Thyroid gland (tissue), 4 donors: ENCODE results near the gene IGLON5.

Source experiments
- POLR2A ChIP-seq, 2 donors: fragments of 450-650 bp; IDR thresholded peaks; one replicate each; pipeline ENCODE4 v1.6.1; 2017; ENCODE audit warnings: antibody characterized with exemption in 2 of 2, mild to moderate bottlenecking in 2 of 2, moderate library complexity in 1 of 2
- TF ChIP-seq, protein P1 (sequence below), 6 experiments: fragments of 200-600 bp in 3 of 6; fragments of 450-650 bp in 3 of 6; sonication (generic) in 3 of 6; IDR thresholded peaks; one replicate each; pipeline ENCODE4 v1.5.1; 2016 to 2019; ENCODE audit warnings: antibody characterized with exemption in 6 of 6, mild to moderate bottlenecking in 2 of 6, inconsistent platforms in 1 of 6, moderate library complexity in 1 of 6

DNA sequence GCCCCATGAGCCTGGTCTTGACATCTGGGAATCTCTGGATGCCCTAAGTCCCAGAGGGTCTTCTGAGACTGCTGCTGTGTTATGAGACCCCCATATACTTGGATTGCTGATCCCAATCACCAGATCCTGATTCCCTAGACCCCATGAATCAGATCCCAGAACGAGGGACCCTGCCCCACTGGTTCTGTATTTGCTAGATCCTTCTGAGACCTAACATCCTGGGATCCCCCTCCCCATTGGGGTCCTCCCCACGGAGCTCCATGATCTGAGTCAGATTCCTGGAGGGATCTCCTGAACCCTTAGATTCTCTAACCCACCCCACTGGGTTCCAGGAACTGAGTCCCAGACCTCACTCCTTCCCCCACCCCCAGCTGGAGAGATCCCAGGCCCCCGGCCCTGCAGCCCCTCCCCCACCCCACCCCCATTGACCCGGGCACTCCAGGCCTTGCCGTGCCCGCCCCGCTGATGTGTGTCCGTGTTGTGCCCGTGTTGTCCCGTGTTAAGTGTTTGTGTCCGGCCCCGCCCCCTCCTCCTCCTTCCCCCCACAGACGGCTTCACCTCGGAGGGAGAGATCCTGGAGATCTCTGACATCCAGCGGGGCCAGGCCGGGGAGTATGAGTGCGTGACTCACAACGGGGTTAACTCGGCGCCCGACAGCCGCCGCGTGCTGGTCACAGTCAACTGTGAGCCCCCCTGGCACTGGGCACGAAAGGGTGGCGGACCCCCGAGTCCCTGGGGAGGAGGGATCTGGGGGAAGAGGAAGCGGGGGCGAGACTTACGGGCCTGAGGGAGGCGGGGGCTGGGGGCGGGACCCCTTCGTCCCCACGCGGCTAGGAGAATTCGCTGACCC, 15.0 kb downstream of the IGLON5 start:
- TF ChIP-seq, protein P1, sequence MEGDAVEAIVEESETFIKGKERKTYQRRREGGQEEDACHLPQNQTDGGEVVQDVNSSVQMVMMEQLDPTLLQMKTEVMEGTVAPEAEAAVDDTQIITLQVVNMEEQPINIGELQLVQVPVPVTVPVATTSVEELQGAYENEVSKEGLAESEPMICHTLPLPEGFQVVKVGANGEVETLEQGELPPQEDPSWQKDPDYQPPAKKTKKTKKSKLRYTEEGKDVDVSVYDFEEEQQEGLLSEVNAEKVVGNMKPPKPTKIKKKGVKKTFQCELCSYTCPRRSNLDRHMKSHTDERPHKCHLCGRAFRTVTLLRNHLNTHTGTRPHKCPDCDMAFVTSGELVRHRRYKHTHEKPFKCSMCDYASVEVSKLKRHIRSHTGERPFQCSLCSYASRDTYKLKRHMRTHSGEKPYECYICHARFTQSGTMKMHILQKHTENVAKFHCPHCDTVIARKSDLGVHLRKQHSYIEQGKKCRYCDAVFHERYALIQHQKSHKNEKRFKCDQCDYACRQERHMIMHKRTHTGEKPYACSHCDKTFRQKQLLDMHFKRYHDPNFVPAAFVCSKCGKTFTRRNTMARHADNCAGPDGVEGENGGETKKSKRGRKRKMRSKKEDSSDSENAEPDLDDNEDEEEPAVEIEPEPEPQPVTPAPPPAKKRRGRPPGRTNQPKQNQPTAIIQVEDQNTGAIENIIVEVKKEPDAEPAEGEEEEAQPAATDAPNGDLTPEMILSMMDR (IDR thresholded peaks at IDR 0.05) = no peak
- TF ChIP-seq POLR2A (IDR thresholded peaks at IDR 0.05) = no peak
